HepG2 (cell line): Measurements from ENCODE around the gene NFYC. TPM values are rescaled to one million over a fixed set of nuclear protein-coding genes. Genes with fewer than 3 reads are reported as not detected.

ENCODE experiments used
- ATAC-seq: fragments of 200-7000 bp; cut with Tn5 transposase; 3 replicates; pipeline ENCODE4 v1.9.1; 2020; ENCODE audit warnings: mild to moderate bottlenecking, moderate library complexity
- BruUV-seq: library from RNA; stranded (reverse); fragments of 400-500 nt; replicated peaks from 2 replicates; lab custom pipeline; 2021; lab: Mats Ljungman, UMichigan
- CTCF ChIA-PET: fragments of 300-600 bp; formaldehyde crosslinking; extraction: SDS; loops from one replicate; lab custom pipeline; 2021; ENCODE audit warnings: low total read pairs, inconsistent platforms, low intra/inter-chr PET ratio; lab: Yijun Ruan, JAX
- POLR2A ChIA-PET: fragments of 350-600 bp; sonication (Branson Sonifier 250); formaldehyde crosslinking; loops from one replicate; lab custom pipeline; 2020; ENCODE audit warnings: antibody characterized with exemption, inconsistent platforms; lab: Yijun Ruan, JAX
- DNase-seq: peaks from one replicate; pipeline ENCODE4 v3.0.0-alpha.2; 2015; ENCODE audit warnings: low spot score
- FAIRE-seq: peaks from 3 replicates; lab custom pipeline; 2011; peaks lifted over from hg19 to GRCh38; lab: Jason Lieb, UNC
- H2AFZ ChIP-seq: one replicate; pipeline ENCODE4 v1.6.1; 2011; ENCODE audit warnings: low read length, inconsistent platforms
- H3K27ac ChIP-seq: fragments of 300-600 bp; 3 replicates; pipeline ENCODE4 v1.8.0; 2011; ENCODE audit warnings: mixed run types, mild to moderate bottlenecking, mixed read lengths, low read length, inconsistent platforms; ENCODE audit not compliant: insufficient read depth; ENCODE audit errors: extremely low read length
- H3K27me3 ChIP-seq, 2 experiments: fragments of 200-600 bp in 1 of 2; 2 replicates in 1 of 2; 3 replicates in 1 of 2; pipeline versions ENCODE4 v1.6.0 to v1.8.0; 2011; ENCODE audit warnings: low read length in 2 of 2, mild to moderate bottlenecking in 2 of 2, moderate library complexity in 2 of 2, inconsistent platforms in 1 of 2; ENCODE audit not compliant: insufficient read depth in 2 of 2, control insufficient read depth in 1 of 2
- H3K36me3 ChIP-seq, 2 experiments: fragments of 200-600 bp in 1 of 2; replicated peaks in 1 of 2; 2 replicates in 1 of 2; 3 replicates in 1 of 2; pipeline versions ENCODE4 v1.5.1 to v1.8.0; 2011; ENCODE audit warnings: low read length in 2 of 2, inconsistent platforms in 1 of 2; ENCODE audit not compliant: insufficient read depth in 2 of 2, control insufficient read depth in 1 of 2
- H3K4me1 ChIP-seq: 2 replicates; pipeline ENCODE4 v1.5.1; 2012; ENCODE audit warnings: low read length, inconsistent platforms; ENCODE audit not compliant: insufficient read depth
- H3K4me2 ChIP-seq: 2 replicates; pipeline ENCODE4 v1.6.0; 2011; ENCODE audit warnings: low read depth, low read length, inconsistent platforms
- H3K4me3 ChIP-seq, 3 experiments: fragments of 200-600 bp in 1 of 3; sonication (generic), shearing (Covaris generic) in 1 of 3; replicated peaks in 1 of 3; 2 replicates each; pipeline ENCODE4 v1.5.1; 2011 to 2016; ENCODE audit warnings: low read length in 3 of 3, inconsistent platforms in 2 of 3, low read depth in 2 of 3, mild to moderate bottlenecking in 2 of 3, control low read depth in 1 of 3, mixed read lengths in 1 of 3; ENCODE audit not compliant: insufficient read depth in 1 of 3
- H3K79me2 ChIP-seq: one replicate; pipeline ENCODE4 v1.6.1; 2011; ENCODE audit warnings: low read length, inconsistent platforms; ENCODE audit not compliant: insufficient read depth
- H3K9ac ChIP-seq: 2 replicates; pipeline ENCODE4 v1.6.0; 2011; ENCODE audit warnings: mild to moderate bottlenecking, low read depth, low read length, inconsistent platforms; ENCODE audit not compliant: insufficient read depth
- H3K9me3 ChIP-seq: 2 replicates; pipeline ENCODE4 v1.5.1; 2012; ENCODE audit warnings: mild to moderate bottlenecking, low read length
- H4K20me1 ChIP-seq: 2 replicates; pipeline ENCODE4 v1.6.0; 2011; ENCODE audit warnings: inconsistent platforms, mild to moderate bottlenecking, low read length, moderate library complexity; ENCODE audit not compliant: insufficient read depth
- CC2D1A ChIP-seq: sonication (generic); formaldehyde crosslinking; IDR thresholded peaks from 2 replicates; pipeline ENCODE4 v1.8.1; 2023; ENCODE audit warnings: mild to moderate bottlenecking, missing genetic modification reagents
- CEBPB ChIP-seq: IDR thresholded peaks from 2 replicates; pipeline ENCODE4 v1.6.1; 2011; ENCODE audit warnings: low read depth, low read length, improper control_type of control experiment, borderline replicate concordance
- CEBPG ChIP-seq: IDR thresholded peaks from 2 replicates; pipeline ENCODE4 v1.6.1; 2016
- CREM ChIP-seq, 2 experiments: sonication (generic) in 1 of 2; formaldehyde crosslinking in 1 of 2; IDR thresholded peaks; 2 replicates each; pipeline versions ENCODE4 v1.4.0 to v1.6.1; 2016 to 2020; ENCODE audit warnings: antibody characterized with exemption in 1 of 2, mild to moderate bottlenecking in 1 of 2, missing genetic modification reagents in 1 of 2
- DNMT3B ChIP-seq: conservative IDR thresholded peaks from 2 replicates; pipeline ENCODE4 v1.6.1; 2016; ENCODE audit warnings: missing biosample characterization, control low read depth
- HMG20A ChIP-seq: IDR thresholded peaks from 2 replicates; pipeline ENCODE4 v1.6.1; 2016; ENCODE audit warnings: borderline replicate concordance
- HNF4A ChIP-seq: sonication (generic); formaldehyde crosslinking; IDR thresholded peaks from 2 replicates; pipeline ENCODE4 v1.4.0; 2020; ENCODE audit warnings: missing genetic modification reagents
- HOXA7 ChIP-seq: sonication (generic); formaldehyde crosslinking; IDR thresholded peaks from 2 replicates; pipeline ENCODE4 v1.8.1; 2022; ENCODE audit warnings: mild to moderate bottlenecking, missing genetic modification reagents, moderate library complexity
- KAT7 ChIP-seq: IDR thresholded peaks from 2 replicates; pipeline ENCODE4 v1.6.1; 2018; ENCODE audit warnings: borderline replicate concordance, missing compliant biosample characterization
- PATZ1 ChIP-seq: sonication (generic); formaldehyde crosslinking; IDR thresholded peaks from 2 replicates; pipeline ENCODE4 v1.4.0; 2020; ENCODE audit warnings: missing genetic modification reagents
- PBX2 ChIP-seq: IDR thresholded peaks from 2 replicates; pipeline ENCODE4 v1.6.1; 2016; ENCODE audit warnings: control low read depth
- REPIN1 ChIP-seq: sonication (generic); formaldehyde crosslinking; IDR thresholded peaks from 2 replicates; pipeline ENCODE4 v1.8.0; 2022; ENCODE audit warnings: missing genetic modification reagents, low read depth, mild to moderate bottlenecking, borderline replicate concordance
- SAP130 ChIP-seq: IDR thresholded peaks from 2 replicates; pipeline ENCODE4 v1.6.1; 2016; ENCODE audit warnings: low read depth
- TOPORS ChIP-seq: sonication (generic); formaldehyde crosslinking; IDR thresholded peaks from 2 replicates; pipeline ENCODE4 v1.8.0; 2023; ENCODE audit warnings: mild to moderate bottlenecking, missing genetic modification reagents
- ZNF292 ChIP-seq: sonication (generic); formaldehyde crosslinking; IDR thresholded peaks from 2 replicates; pipeline ENCODE4 v1.8.1; 2022; ENCODE audit warnings: mild to moderate bottlenecking, low read depth, missing genetic modification reagents, borderline replicate concordance
- ZNF33B ChIP-seq: sonication (generic); formaldehyde crosslinking; IDR thresholded peaks from 2 replicates; pipeline ENCODE4 v1.5.1; 2020; ENCODE audit warnings: mild to moderate bottlenecking, missing genetic modification reagents
- ZNF850 ChIP-seq: sonication (generic); formaldehyde crosslinking; conservative IDR thresholded peaks from 2 replicates; pipeline ENCODE4 v1.9.0; 2021; ENCODE audit warnings: mild to moderate bottlenecking, missing genetic modification reagents
- WGBS: methylation state at CpG from one replicate; pipeline ENCODE4 v1.1.6; 2017; ENCODE audit warnings: low lambda C conversion rate; 5-methylcytosine and 5-hydroxymethylcytosine counted together
- in situ Hi-C: cut with HindIII; loops from 2 replicates; pipeline ENCODE4 v1.10.0; 2017; ENCODE audit warnings: low pct_unique_long_range_greater_than_20kb; ENCODE audit not compliant: extremely low pct_ligation_motif_present
- intact Hi-C: fragments of 100-400 bp; cut with micrococcal nuclease; formaldehyde crosslinking; loops from one replicate; pipeline ENCODE4 v1.10.0; 2022; ENCODE audit not compliant: unreplicated experiment
- polyA plus RNA-seq, 8 experiments: library from polyadenylated mRNA; depleted of rRNA in 3 of 8; stranded (reverse) in 7 of 8; unstranded in 1 of 8; fragments of >200 nt; fragmentation: Illumina TruSeq in 4 of 8; extraction: Trizol in 4 of 8; gene quantifications; 2 replicates each; pipeline versions ENCODE4 v1.2.1 to v1.2.3, GENCODE V29; 2011 to 2016; ENCODE audit warnings: low read depth in 4 of 8, missing spikeins in 1 of 8, mixed read lengths in 1 of 8; ENCODE audit not compliant: insufficient read depth in 1 of 8
- total RNA-seq, 5 experiments: library from RNA; depleted of rRNA; stranded (reverse); fragments of >200 nt; fragmentation: Illumina TruSeq; extraction: Trizol; gene quantifications; 2 replicates each; pipeline ENCODE4 v1.2.3, GENCODE V29; 2016; ENCODE audit warnings: low read depth in 1 of 5
- TF ChIP-seq, protein P1 (sequence below): sonication (generic); formaldehyde crosslinking; conservative IDR thresholded peaks from 2 replicates; pipeline ENCODE4 v1.8.0; 2022; ENCODE audit warnings: mild to moderate bottlenecking, moderate library complexity, missing genetic modification reagents

The NFYC gene
- total and polyA plus RNA-seq, 2 of the 13 experiments (the other 11 are each of a cell fraction or from before 2014, with no cell fraction given) = 33.9 to 73.7 TPM

- in situ Hi-C loops = no loop called here
- Histone ChIP-seq H4K20me1 (no peaks in the 10 kb centered on the region), H3K27me3 (no peaks in the 10 kb centered on the region), H3K4me3 (no peak overlapping the region), H3K4me1 (peaks cover 22% of the 10 kb centered on the region), H3K79me2 (no peaks in the 10 kb centered on the region), H3K27ac (peak overlapping the region; percentile 40), H3K36me3 (no peaks in the 10 kb centered on the region; a peak in 1 of 5 replicates), H3K4me2 (peak overlapping the region; percentile 22; the same call in 1 of the 2 replicates), H3K9ac (no peak overlapping the region), H3K9me3 (no peaks in the 10 kb centered on the region), H2AFZ (no peak overlapping the region)
- peak; percentile 85 for ATAC-seq
- ChIA-PET CTCF (no interaction called here), POLR2A (interaction anchor here (1.1 to 1.5 kb wide), 2 partner anchors 45 to 46 kb away, joined by 3 to 4 read pairs; no protein-coding TSS in a partner anchor)
- WGBS = 7% methylated on average over 4 of the region's 5 CpGs
- FAIRE-seq = peak; percentile 39
- peak; percentile 55 for DNase-seq
- no TSS peak for BruUV-seq
- intact Hi-C loops = no loop called here
- TF ChIP-seq CREM (IDR thresholded peaks at IDR 0.05) (no peak), CREM (CRISPR knock-in tag; IDR thresholded peaks at IDR 0.05) (no peak), SAP130 (CRISPR knock-in tag) (peak; percentile 23; the same call in 1 of the 2 replicates), ZNF850 (CRISPR knock-in tag) (no peak), TOPORS (CRISPR knock-in tag) (no peak), HNF4A (CRISPR knock-in tag) (peak; percentile 44), CEBPB (peak; percentile 53; the same call in 1 of the 2 replicates), CEBPG (peak; percentile 36; the same call in 1 of the 2 replicates), PBX2 (CRISPR knock-in tag) (no peak), REPIN1 (CRISPR knock-in tag) (no peak), ZNF33B (CRISPR knock-in tag) (no peak), HMG20A (CRISPR knock-in tag) (no peak), PATZ1 (CRISPR knock-in tag) (0 out of 2 replicates have a peak, but pooled peaks have one; percentile 25), HOXA7 (CRISPR knock-in tag) (no peak), ZNF292 (peak; percentile 50; the same call in 1 of the 2 replicates), DNMT3B (no peak), CC2D1A (CRISPR knock-in tag) (no peak), KAT7 (CRISPR knock-in tag) (no peak)
- TF ChIP-seq, protein P1, sequence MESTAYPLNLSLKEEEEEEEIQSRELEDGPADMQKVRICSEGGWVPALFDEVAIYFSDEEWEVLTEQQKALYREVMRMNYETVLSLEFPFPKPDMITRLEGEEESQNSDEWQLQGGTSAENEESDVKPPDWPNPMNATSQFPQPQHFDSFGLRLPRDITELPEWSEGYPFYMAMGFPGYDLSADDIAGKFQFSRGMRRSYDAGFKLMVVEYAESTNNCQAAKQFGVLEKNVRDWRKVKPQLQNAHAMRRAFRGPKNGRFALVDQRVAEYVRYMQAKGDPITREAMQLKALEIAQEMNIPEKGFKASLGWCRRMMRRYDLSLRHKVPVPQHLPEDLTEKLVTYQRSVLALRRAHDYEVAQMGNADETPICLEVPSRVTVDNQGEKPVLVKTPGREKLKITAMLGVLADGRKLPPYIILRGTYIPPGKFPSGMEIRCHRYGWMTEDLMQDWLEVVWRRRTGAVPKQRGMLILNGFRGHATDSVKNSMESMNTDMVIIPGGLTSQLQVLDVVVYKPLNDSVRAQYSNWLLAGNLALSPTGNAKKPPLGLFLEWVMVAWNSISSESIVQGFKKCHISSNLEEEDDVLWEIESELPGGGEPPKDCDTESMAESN (CRISPR knock-in tag) = no peak
Observed at GRCh38 chr1:40646315-40646714, 45.2 kb upstream of the NFYC start.
